Heart left ventricle (tissue), 13 donors: Measurements from ENCODE around the gene JAKMIP1.

Source experiments
- POLR2A ChIP-seq, 2 donors: fragments of 450-650 bp; IDR thresholded peaks; one replicate each; pipeline ENCODE4 v1.6.1; 2017; ENCODE audit warnings: antibody characterized with exemption in 2 of 2, mild to moderate bottlenecking in 2 of 2, moderate library complexity in 2 of 2
- TF ChIP-seq, protein P1 (sequence below), 12 donors: fragments of 200-600 bp; sonication (generic) in 4 of 12; IDR thresholded peaks; one replicate each; pipeline versions ENCODE4 v1.5.0 to v1.8.0; 2018 to 2022; ENCODE audit warnings: antibody characterized with exemption in 12 of 12, mild to moderate bottlenecking in 5 of 12
- donor health status: ischemic (EF 13 %, LVEDD 7.1; RV severe dilation, severe dysfunction).
- donor health status: DM: no; HTN: yes; CAD: no.
- donor health status: DM: no; HTN: no; CAD: no.
- donor health status: ischemic (EF 25% LVEDD 6.9; RV normal size, moderate dysfunction).
- donor health status: ischemic (EF 25% LVEDD 5.7; RV mildly dilated, moderate dysfunction).
- donor health status: ischemic (EF 35%, LVEDD 5.7; RV mildly dilated, moderate dysfunction).
- donor health status: nonischemic (EF 11% LVEDD 7.7; RV severe dilation, severe dysfunction).
- donor health status: DM: yes; HTN: yes; CAD: no.
- donor health status: PGD.
- donor health status: ischemic (EF 29% LVEDD 5.4; RV normal size, mild dysfunction).
- donor health status: nonischemic (EF 23%, LVEDD 6.1; RV moderate dilation, normal function).

DNA sequence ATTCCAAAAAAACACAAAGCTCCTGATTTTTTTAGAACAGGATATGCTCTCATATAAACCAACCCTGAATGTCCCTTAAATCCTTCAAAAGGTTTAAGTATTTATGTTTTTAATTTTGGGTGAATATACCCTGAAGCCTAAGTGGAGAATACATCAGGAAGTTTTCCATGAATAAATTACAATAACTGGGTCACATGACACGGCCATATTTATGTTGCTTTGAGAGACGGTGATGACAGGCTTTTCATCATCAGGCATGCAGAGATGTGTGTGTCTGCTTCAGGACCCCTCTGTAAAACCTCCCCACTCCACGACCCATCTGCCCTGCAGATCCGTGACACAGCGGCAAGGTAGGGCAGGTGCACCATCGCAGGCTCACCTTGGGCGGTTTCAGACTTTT is 121.8 kb downstream of the JAKMIP1 start:
- TF ChIP-seq, protein P1, sequence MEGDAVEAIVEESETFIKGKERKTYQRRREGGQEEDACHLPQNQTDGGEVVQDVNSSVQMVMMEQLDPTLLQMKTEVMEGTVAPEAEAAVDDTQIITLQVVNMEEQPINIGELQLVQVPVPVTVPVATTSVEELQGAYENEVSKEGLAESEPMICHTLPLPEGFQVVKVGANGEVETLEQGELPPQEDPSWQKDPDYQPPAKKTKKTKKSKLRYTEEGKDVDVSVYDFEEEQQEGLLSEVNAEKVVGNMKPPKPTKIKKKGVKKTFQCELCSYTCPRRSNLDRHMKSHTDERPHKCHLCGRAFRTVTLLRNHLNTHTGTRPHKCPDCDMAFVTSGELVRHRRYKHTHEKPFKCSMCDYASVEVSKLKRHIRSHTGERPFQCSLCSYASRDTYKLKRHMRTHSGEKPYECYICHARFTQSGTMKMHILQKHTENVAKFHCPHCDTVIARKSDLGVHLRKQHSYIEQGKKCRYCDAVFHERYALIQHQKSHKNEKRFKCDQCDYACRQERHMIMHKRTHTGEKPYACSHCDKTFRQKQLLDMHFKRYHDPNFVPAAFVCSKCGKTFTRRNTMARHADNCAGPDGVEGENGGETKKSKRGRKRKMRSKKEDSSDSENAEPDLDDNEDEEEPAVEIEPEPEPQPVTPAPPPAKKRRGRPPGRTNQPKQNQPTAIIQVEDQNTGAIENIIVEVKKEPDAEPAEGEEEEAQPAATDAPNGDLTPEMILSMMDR (IDR thresholded peaks at IDR 0.05) = no peak
- no peak for TF ChIP-seq POLR2A (IDR thresholded peaks at IDR 0.05)
